ENCODE data around the gene ELFN1.

GRCh38 chr7:1703441-1703840, 33.4 kb downstream of the ELFN1 start:
- TF ChIP-seq CTCF (IDR thresholded peaks at IDR 0.05) (no peak), POLR2AphosphoS5 (IDR thresholded peaks at IDR 0.05) (no peak)
